IMR-90 (cell line): ENCODE data around the gene TMEM117. TPM values are rescaled to one million over a fixed set of nuclear protein-coding genes. Genes with fewer than 3 reads are reported as not detected.

Experiments
- ATAC-seq: fragments of 200-7000 bp; cut with Tn5 transposase; 2 replicates; pipeline ENCODE4 v1.9.1; 2020; ENCODE audit warnings: low read depth, mild to moderate bottlenecking, moderate library complexity
- BruUV-seq: library from RNA; stranded (reverse); fragments of 400-500 nt; replicated peaks from 2 replicates; lab custom pipeline; 2021; lab: Mats Ljungman, UMichigan
- CTCF ChIA-PET: fragments of 300-600 bp; formaldehyde crosslinking; extraction: SDS; loops from one replicate; lab custom pipeline; 2021; ENCODE audit warnings: antibody characterized with exemption; lab: Yijun Ruan, JAX
- POLR2A ChIA-PET: fragments of 300-600 bp; sonication (Branson Sonifier 250); formaldehyde crosslinking; loops from one replicate; lab custom pipeline; 2022; ENCODE audit warnings: antibody characterized with exemption; ENCODE audit not compliant: unreplicated experiment; lab: Charles Lee
- DNase-seq: peaks from one replicate; pipeline ENCODE4 v3.0.0; 2013
- H2AFZ ChIP-seq: replicated peaks from 2 replicates; pipeline ENCODE3; 2013; ENCODE audit warnings: low read length, mild to moderate bottlenecking; ENCODE audit not compliant: poor library complexity
- H2AK5ac ChIP-seq: 2 replicates; pipeline ENCODE4 v1.6.1; 2013; ENCODE audit warnings: low read depth, low read length, inconsistent platforms
- H2AK9ac ChIP-seq: replicated peaks from 2 replicates; pipeline ENCODE3; 2013; ENCODE audit warnings: mild to moderate bottlenecking, low read depth, low read length, moderate library complexity; ENCODE audit not compliant: poor library complexity
- H2BK120ac ChIP-seq: 2 replicates; pipeline ENCODE4 v1.6.1; 2013; ENCODE audit warnings: low read depth, low read length, inconsistent platforms
- H2BK15ac ChIP-seq: 3 replicates; pipeline ENCODE4 v1.6.1; 2013; ENCODE audit warnings: low read depth, low read length, inconsistent platforms
- H2BK20ac ChIP-seq: 2 replicates; pipeline ENCODE4 v1.6.1; 2013; ENCODE audit warnings: low read depth, mild to moderate bottlenecking, inconsistent platforms, low read length, moderate library complexity
- H2BK5ac ChIP-seq: 2 replicates; pipeline ENCODE4 v1.6.1; 2013; ENCODE audit warnings: mild to moderate bottlenecking, low read depth, low read length, inconsistent platforms; ENCODE audit not compliant: poor library complexity, severe bottlenecking
- H3K14ac ChIP-seq: replicated peaks from 2 replicates; pipeline ENCODE4 v1.6.1; 2013; ENCODE audit warnings: low read depth, low read length, inconsistent platforms
- H3K18ac ChIP-seq: 2 replicates; pipeline ENCODE4 v1.6.1; 2013; ENCODE audit warnings: low read depth, low read length, control low read depth
- H3K23ac ChIP-seq: 2 replicates; pipeline ENCODE4 v1.6.1; 2013; ENCODE audit warnings: low read depth, low read length, inconsistent platforms
- H3K27ac ChIP-seq: 2 replicates; pipeline ENCODE4 v1.5.1; 2013; ENCODE audit warnings: mild to moderate bottlenecking, control low read depth, low read length; ENCODE audit not compliant: insufficient read depth
- H3K27me3 ChIP-seq: 2 replicates; pipeline ENCODE4 v1.6.1; 2013; ENCODE audit warnings: low read length; ENCODE audit not compliant: control insufficient read depth, insufficient read depth
- H3K36me3 ChIP-seq: 2 replicates; pipeline ENCODE4 v1.6.1; 2013; ENCODE audit warnings: low read length, mixed read lengths; ENCODE audit not compliant: control insufficient read depth, insufficient read depth
- H3K4ac ChIP-seq: 2 replicates; pipeline ENCODE4 v1.6.1; 2013; ENCODE audit warnings: low read depth, low read length, inconsistent platforms
- H3K4me1 ChIP-seq: 2 replicates; pipeline ENCODE4 v1.6.1; 2013; ENCODE audit warnings: low read length, mixed read lengths; ENCODE audit not compliant: control insufficient read depth, insufficient read depth
- H3K4me2 ChIP-seq: 2 replicates; pipeline ENCODE4 v1.6.1; 2013; ENCODE audit warnings: low read depth, mild to moderate bottlenecking, control low read depth, low read length, moderate library complexity
- H3K4me3 ChIP-seq: 2 replicates; pipeline ENCODE4 v1.5.1; 2013; ENCODE audit warnings: low read depth, mild to moderate bottlenecking, control low read depth, low read length, moderate library complexity; ENCODE audit not compliant: insufficient read depth
- H3K56ac ChIP-seq: 2 replicates; pipeline ENCODE4 v1.6.1; 2013; ENCODE audit warnings: low read length, inconsistent platforms; ENCODE audit not compliant: insufficient read depth; ENCODE audit errors: extremely low read depth
- H3K79me1 ChIP-seq, 2 experiments: 2 replicates each; pipeline ENCODE4 v1.6.1; 2013; ENCODE audit warnings: low read length in 2 of 2, inconsistent platforms in 1 of 2, low read depth in 1 of 2
- H3K9ac ChIP-seq: 2 replicates; pipeline ENCODE4 v1.6.1; 2013; ENCODE audit warnings: low read depth, low read length, control low read depth
- H3K9me1 ChIP-seq: 2 replicates; pipeline ENCODE4 v1.6.1; 2013; ENCODE audit warnings: low read length, inconsistent platforms; ENCODE audit not compliant: insufficient read depth
- H3K9me3 ChIP-seq: 2 replicates; pipeline ENCODE4 v1.6.1; 2013; ENCODE audit warnings: low read length; ENCODE audit not compliant: control insufficient read depth, insufficient read depth
- H4K20me1 ChIP-seq: 2 replicates; pipeline ENCODE4 v1.6.1; 2013; ENCODE audit warnings: low read length, inconsistent platforms; ENCODE audit not compliant: insufficient read depth
- H4K5ac ChIP-seq: 2 replicates; pipeline ENCODE4 v1.6.1; 2013; ENCODE audit warnings: mild to moderate bottlenecking, low read depth, low read length, control low read depth
- H4K8ac ChIP-seq, 2 experiments: 2 replicates each; pipeline ENCODE4 v1.6.1; 2013; ENCODE audit warnings: low read depth in 2 of 2, low read length in 2 of 2, control low read depth in 1 of 2, inconsistent platforms in 1 of 2
- H4K91ac ChIP-seq: 2 replicates; pipeline ENCODE4 v1.6.1; 2013; ENCODE audit warnings: low read depth, low read length, inconsistent platforms; ENCODE audit not compliant: insufficient read depth
- BHLHE40 ChIP-seq: fragments of 150-350 bp; IDR thresholded peaks from 2 replicates; pipeline ENCODE4 v1.6.1; 2016; ENCODE audit warnings: mild to moderate bottlenecking, low read depth, low read length
- CEBPB ChIP-seq: IDR thresholded peaks from 2 replicates; pipeline ENCODE4 v1.6.1; 2012; ENCODE audit warnings: low read depth, low read length, improper control_type of control experiment
- CHD1 ChIP-seq: IDR thresholded peaks from 2 replicates; pipeline ENCODE4 v1.6.1; 2012; ENCODE audit warnings: low read depth, low read length, improper control_type of control experiment
- FOS ChIP-seq: fragments of 150-350 bp; IDR thresholded peaks from 2 replicates; pipeline ENCODE4 v1.6.1; 2016; ENCODE audit warnings: low read depth, low read length
- MAFK ChIP-seq: IDR thresholded peaks from 2 replicates; pipeline ENCODE4 v1.6.1; 2012; ENCODE audit warnings: low read depth, low read length, improper control_type of control experiment
- MAZ ChIP-seq: IDR thresholded peaks from 2 replicates; pipeline ENCODE4 v1.6.1; 2012; ENCODE audit warnings: low read depth, mild to moderate bottlenecking, low read length, improper control_type of control experiment, moderate library complexity, borderline replicate concordance
- MXI1 ChIP-seq: IDR thresholded peaks from 2 replicates; pipeline ENCODE4 v1.6.1; 2012; ENCODE audit warnings: low read depth, mild to moderate bottlenecking, low read length, moderate library complexity, borderline replicate concordance
- NFE2L2 ChIP-seq: fragments of 150-350 bp; IDR thresholded peaks from 2 replicates; pipeline ENCODE4 v1.6.1; 2016; ENCODE audit warnings: low read depth, mild to moderate bottlenecking, low read length
- POLR2A ChIP-seq: IDR thresholded peaks from 2 replicates; pipeline ENCODE4 v1.6.1; 2012; ENCODE audit warnings: mild to moderate bottlenecking, low read depth, low read length
- RAD21 ChIP-seq: IDR thresholded peaks from 2 replicates; pipeline ENCODE4 v1.6.1; 2012; ENCODE audit warnings: low read length, improper control_type of control experiment
- RCOR1 ChIP-seq: IDR thresholded peaks from 2 replicates; pipeline ENCODE4 v1.6.1; 2012; ENCODE audit warnings: mild to moderate bottlenecking, low read length, improper control_type of control experiment; ENCODE audit not compliant: insufficient replicate concordance
- RFX5 ChIP-seq: IDR thresholded peaks from 2 replicates; pipeline ENCODE4 v1.8.0; 2012; ENCODE audit warnings: low read depth, mild to moderate bottlenecking, low read length, moderate library complexity
- SMC3 ChIP-seq: fragments of 150-350 bp; IDR thresholded peaks from 2 replicates; pipeline ENCODE4 v1.6.1; 2016; ENCODE audit warnings: low read depth, mild to moderate bottlenecking, antibody characterized with exemption, low read length, moderate library complexity
- WGBS, 2 experiments: methylation state at CpG; one replicate each; pipeline versions ENCODE4 v1.1.5 to v1.1.7; 2013; ENCODE audit warnings: missing lambda C conversion rate in 2 of 2; ENCODE audit not compliant: insufficient read length in 1 of 2; ENCODE audit errors: extremely low coverage in 2 of 2; 5-methylcytosine and 5-hydroxymethylcytosine counted together
- dilution Hi-C: fragments of 300-500 bp; cut with HindIII; formaldehyde crosslinking; loops from one replicate; pipeline ENCODE4 v1.14.3; 2018; ENCODE audit warnings: low sequenced_read_pairs; ENCODE audit not compliant: unreplicated experiment
- in situ Hi-C: fragments of 300-500 bp; cut with MboI; formaldehyde crosslinking; loops from 3 replicates; pipeline ENCODE4 v1.14.3; 2019; ENCODE audit warnings: low sequenced_read_pairs, inconsistent platforms, mixed read lengths
- intact Hi-C: fragments of 100-400 bp; cut with micrococcal nuclease; formaldehyde crosslinking; loops from 2 replicates; pipeline ENCODE4 v1.10.0; 2022
- polyA plus RNA-seq, 3 experiments: library from polyadenylated mRNA; depleted of rRNA; stranded (reverse); fragments of >200 nt; gene quantifications; 2 replicates each; pipeline ENCODE4 v1.2.3, GENCODE V29; 2012; ENCODE audit warnings: low replicate concordance in 1 of 3
- total RNA-seq: library from RNA; depleted of rRNA; stranded (reverse); fragments of >200 nt; gene quantifications from 2 replicates; pipeline ENCODE4 v1.2.3, GENCODE V29; 2012
- TF ChIP-seq, protein P1 (sequence below): conservative IDR thresholded peaks from 2 replicates; pipeline ENCODE4 v1.5.1; 2012; ENCODE audit warnings: mild to moderate bottlenecking, low read depth, low read length, improper control_type of control experiment
- TF ChIP-seq, protein P2 (sequence below): fragments of 150-350 bp; IDR thresholded peaks from 2 replicates; pipeline ENCODE4 v1.6.1; 2017; ENCODE audit warnings: mild to moderate bottlenecking, antibody characterized with exemption, low read length, low read depth
- TF ChIP-seq, protein P3 (sequence below): fragments of 150-350 bp; IDR thresholded peaks from 2 replicates; pipeline ENCODE4 v1.6.1; 2016; ENCODE audit warnings: low read depth, mild to moderate bottlenecking, low read length, moderate library complexity, borderline replicate concordance

The TMEM117 gene
- total and polyA plus RNA-seq, 2 of the 4 experiments (the other 2 are of a cell fraction) = 8.7 to 21.0 TPM

DNA sequence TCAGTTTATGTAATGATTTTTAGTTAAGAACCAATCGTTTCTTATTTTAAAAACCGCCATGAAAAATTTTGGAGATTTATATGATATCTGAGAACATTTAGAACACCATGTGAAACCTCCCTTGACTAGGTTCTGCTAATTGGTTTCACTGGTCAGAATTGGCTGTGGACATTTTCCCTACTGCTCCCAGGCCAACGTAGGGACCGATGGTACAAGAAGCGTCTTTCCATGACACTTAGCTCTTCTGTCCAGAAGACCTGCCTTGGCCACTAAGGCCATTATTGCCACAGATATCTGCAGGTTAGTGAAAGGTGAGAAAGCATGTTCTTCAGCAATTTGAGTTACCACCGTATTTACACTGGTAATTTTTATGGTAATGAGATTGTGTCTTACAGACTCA, 424.0 kb downstream of the TMEM117 start:
- Histone ChIP-seq H2AFZ (no peak overlapping the region), H4K8ac (no peak overlapping the region), H2BK15ac (no peak overlapping the region), H3K23ac (no peak overlapping the region), H4K5ac (no peak overlapping the region), H3K4ac (no peak overlapping the region), H3K18ac (no peak overlapping the region), H3K79me1 (no peaks in the 10 kb centered on the region), H2AK9ac (no peak overlapping the region), H3K14ac (no peak overlapping the region), H4K20me1 (no peaks in the 10 kb centered on the region), H3K9me1 (no peaks in the 10 kb centered on the region), H3K27me3 (no peaks in the 10 kb centered on the region), H3K4me2 (no peak overlapping the region), H3K9ac (no peak overlapping the region), H2BK20ac (no peak overlapping the region), H2AK5ac (no peak overlapping the region), H2BK120ac (no peak overlapping the region), H3K36me3 (no peaks in the 10 kb centered on the region), H3K9me3 (no peaks in the 10 kb centered on the region), H3K27ac (no peak overlapping the region), H4K91ac (no peak overlapping the region), H3K56ac (no peak overlapping the region), H2BK5ac (no peak overlapping the region), H3K4me1 (no peaks in the 10 kb centered on the region), H3K4me3 (no peak overlapping the region)
- DNase-seq (no peak), ATAC-seq (no peak)
- intact Hi-C loops = no loop called here
- in situ Hi-C loops = no loop called here
- no peak for TF ChIP-seq SMC3
- no peak for TF ChIP-seq NFE2L2
- TF ChIP-seq FOS = no peak
- TF ChIP-seq MAFK = no peak
- TF ChIP-seq MXI1 = no peak
- no peak for TF ChIP-seq POLR2A
- TF ChIP-seq, protein P1, sequence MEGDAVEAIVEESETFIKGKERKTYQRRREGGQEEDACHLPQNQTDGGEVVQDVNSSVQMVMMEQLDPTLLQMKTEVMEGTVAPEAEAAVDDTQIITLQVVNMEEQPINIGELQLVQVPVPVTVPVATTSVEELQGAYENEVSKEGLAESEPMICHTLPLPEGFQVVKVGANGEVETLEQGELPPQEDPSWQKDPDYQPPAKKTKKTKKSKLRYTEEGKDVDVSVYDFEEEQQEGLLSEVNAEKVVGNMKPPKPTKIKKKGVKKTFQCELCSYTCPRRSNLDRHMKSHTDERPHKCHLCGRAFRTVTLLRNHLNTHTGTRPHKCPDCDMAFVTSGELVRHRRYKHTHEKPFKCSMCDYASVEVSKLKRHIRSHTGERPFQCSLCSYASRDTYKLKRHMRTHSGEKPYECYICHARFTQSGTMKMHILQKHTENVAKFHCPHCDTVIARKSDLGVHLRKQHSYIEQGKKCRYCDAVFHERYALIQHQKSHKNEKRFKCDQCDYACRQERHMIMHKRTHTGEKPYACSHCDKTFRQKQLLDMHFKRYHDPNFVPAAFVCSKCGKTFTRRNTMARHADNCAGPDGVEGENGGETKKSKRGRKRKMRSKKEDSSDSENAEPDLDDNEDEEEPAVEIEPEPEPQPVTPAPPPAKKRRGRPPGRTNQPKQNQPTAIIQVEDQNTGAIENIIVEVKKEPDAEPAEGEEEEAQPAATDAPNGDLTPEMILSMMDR = no peak
- TF ChIP-seq RCOR1 = no peak
- no peak for TF ChIP-seq MAZ
- no peak for TF ChIP-seq CEBPB
- TF ChIP-seq, protein P2, sequence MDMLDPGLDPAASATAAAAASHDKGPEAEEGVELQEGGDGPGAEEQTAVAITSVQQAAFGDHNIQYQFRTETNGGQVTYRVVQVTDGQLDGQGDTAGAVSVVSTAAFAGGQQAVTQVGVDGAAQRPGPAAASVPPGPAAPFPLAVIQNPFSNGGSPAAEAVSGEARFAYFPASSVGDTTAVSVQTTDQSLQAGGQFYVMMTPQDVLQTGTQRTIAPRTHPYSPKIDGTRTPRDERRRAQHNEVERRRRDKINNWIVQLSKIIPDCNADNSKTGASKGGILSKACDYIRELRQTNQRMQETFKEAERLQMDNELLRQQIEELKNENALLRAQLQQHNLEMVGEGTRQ = no peak
- TF ChIP-seq, protein P3, sequence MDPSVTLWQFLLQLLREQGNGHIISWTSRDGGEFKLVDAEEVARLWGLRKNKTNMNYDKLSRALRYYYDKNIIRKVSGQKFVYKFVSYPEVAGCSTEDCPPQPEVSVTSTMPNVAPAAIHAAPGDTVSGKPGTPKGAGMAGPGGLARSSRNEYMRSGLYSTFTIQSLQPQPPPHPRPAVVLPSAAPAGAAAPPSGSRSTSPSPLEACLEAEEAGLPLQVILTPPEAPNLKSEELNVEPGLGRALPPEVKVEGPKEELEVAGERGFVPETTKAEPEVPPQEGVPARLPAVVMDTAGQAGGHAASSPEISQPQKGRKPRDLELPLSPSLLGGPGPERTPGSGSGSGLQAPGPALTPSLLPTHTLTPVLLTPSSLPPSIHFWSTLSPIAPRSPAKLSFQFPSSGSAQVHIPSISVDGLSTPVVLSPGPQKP = no peak
- no peak for TF ChIP-seq RAD21
- no peak for TF ChIP-seq RFX5
- TF ChIP-seq CHD1 = no peak
- TF ChIP-seq BHLHE40 = no peak
- ChIA-PET CTCF (no interaction called here), POLR2A (no interaction called here)
- WGBS, 2 experiments = 94% methylated on average over 3 of the region's 6 CpGs; no CpG with 5 or more reads in 1 of the 2 experiments
- dilution Hi-C loops = no loop called here
- no TSS peak for BruUV-seq
